HS-27A (cell line): Measurements from ENCODE around the gene BRD8.

Source experiments
- DNase-seq: peaks from one replicate; pipeline ENCODE4 v3.0.0-alpha.2; 2012; ENCODE audit warnings: low read depth, missing footprints

BRD8 gene

DNA sequence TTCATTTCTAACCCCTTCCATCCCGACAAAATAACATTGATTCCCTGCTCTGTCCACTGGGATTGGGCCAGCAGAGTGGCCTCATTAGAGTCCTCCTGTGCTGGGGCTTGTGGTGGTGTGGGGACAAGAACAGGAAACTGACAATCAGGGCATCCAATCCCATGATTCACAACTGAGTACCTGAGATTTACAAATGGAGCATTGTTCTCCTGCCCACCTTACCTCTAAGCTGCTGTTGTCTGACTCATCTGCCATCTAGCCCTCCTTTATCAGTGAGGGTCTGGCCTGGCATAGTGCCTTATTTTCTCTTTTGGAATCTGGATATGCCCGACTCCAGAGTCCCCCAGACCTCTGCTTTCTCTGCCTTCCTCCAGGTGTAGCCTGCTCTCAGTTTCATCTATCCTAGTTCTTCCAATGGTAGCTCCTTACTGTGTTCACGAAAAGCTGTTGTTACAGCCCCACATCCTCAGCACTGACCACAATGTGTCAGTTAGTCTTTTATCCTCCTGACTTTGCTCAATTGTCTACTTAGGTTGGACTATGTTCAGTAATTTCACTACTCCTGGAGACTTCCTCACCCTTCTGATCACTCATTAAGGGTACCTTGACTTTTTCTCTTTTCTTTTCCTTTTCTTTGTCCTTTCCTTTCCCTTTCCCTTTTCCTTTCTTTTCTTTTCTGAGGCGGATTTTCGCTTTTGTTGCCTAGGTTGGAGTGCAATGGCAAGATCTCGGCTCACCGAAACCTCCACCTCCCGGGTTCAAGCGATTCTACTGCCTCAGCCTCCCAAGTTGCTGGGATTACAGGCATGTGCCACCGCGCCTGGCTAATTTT is 81.2 kb downstream of the BRD8 start:
- no peak for DNase-seq

DNA sequence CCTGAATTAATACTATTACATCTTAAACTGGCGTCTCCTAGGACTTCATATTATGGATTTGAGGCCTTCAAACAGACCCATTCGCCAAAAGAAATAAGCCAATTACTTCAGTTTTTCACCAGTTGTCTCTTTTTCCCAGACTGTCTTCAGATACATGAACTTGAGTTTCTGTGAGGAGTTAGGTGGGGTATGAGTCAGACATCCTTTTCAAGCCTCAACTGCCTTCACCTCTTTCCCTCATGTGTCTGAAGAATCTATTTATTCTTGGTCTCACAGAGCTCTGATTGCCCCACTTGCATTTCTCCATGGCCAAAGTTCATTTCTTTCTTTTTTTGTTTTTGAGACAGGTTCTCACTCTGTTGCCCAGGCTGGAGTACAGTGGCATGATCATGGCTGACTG is 82.1 kb downstream of the BRD8 start:
- no peak for DNase-seq

DNA sequence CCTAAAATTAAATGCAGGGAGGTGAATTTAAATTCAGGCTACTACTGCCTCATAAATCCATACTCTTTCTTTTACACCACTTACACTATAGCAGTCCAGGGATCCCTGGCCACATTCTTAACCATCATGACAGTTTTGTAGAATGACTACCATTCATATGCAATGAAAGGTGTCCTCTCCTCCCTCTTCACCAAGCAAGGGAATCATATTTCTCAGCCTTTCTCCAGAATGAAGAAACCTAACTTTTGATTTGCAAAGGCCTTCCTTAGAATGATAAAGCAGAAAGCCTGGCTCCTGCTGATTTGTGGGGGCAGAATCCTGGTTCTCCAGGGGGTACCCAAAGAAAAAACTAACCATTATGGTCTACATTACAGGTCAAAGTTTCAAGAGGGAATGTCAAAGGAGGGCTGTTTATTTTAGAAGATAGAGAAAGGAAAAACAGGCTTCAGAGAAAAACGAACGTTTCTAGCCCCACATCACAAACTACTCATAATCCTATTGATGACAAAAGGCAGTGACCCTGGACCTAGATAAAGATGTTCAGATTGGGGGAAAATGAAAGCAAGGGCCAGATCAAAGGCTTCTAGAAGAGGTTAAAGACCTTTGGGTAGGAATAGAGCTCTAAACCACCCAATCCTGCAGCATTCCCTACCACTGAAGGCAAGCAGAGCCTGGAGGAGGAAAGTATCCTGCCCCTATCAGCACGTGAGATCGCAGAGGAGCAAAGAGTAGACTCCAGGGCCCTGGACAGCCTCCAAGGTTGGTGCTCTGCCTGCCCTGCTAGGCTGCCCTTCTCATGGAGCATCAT is 83.1 kb downstream of the BRD8 start:
- DNase-seq, result no peak

DNA sequence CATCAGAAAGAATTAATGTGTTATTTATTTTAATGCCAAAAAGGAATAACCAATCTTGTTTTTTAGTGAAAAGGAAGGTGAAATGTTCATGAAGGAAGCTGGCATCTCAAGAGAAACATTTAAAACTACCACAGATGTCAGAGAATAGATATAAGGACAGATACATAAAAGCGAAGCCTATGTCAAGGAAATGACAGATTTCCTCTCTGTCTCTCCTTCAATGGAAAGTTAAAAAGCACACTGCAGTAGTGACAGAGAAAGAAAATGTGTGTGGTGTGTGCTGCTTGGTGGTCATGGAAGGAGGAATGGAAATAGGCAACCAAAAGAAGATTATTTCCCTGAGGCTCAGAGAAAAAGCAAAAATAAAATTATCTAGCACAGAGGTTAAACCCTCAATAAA is 85.4 kb downstream of the BRD8 start:
- no peak for DNase-seq

DNA sequence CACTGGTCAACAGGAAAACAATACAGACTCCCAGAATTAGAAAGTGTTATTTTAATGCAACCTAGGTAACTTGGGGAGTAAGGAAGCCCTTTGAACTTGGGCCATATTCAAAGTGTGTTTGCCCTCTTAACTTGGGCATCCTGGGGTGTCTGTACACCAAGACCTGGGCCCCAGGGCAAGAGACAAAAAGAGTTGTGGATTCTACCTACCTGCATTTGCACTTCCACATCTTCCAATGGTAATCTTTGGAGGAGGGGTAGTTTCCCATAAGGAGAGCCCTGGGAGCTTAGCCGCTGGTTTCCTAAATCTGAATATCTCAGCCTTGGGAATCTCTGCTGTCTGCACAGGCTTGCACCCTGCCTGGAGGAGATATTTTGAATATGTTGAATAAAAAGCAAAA is 86.1 kb downstream of the BRD8 start:
- no peak for DNase-seq

DNA sequence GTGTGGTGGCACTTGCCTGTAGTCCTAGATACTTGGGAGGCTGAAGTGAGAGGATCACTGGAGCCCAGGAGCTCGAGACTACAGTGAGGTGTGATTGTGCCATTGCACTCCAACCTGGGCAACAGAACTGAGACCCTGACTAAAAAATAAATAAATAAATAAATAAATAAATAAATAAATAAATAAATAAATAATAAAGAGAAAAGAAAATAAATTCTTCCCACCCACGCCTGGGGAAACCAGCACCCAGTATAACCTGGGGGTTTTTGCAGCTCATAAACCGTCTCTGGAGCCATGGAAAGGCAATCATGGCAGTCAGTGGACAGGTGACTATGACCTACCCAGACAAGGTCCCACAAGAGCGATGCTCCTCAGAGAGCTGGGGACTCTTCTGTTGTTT is 86.7 kb downstream of the BRD8 start:
- DNase-seq, result no peak
